Measurements from ENCODE around the gene ZNF398. TPM values are rescaled to one million over a fixed set of nuclear protein-coding genes. Genes with fewer than 3 reads are reported as not detected.

ZNF398 gene
- total and polyA plus RNA-seq, 2 of the 13 experiments (the other 11 are each of a cell fraction or from before 2014, with no cell fraction given), result 3.0 to 8.9 TPM

DNA sequence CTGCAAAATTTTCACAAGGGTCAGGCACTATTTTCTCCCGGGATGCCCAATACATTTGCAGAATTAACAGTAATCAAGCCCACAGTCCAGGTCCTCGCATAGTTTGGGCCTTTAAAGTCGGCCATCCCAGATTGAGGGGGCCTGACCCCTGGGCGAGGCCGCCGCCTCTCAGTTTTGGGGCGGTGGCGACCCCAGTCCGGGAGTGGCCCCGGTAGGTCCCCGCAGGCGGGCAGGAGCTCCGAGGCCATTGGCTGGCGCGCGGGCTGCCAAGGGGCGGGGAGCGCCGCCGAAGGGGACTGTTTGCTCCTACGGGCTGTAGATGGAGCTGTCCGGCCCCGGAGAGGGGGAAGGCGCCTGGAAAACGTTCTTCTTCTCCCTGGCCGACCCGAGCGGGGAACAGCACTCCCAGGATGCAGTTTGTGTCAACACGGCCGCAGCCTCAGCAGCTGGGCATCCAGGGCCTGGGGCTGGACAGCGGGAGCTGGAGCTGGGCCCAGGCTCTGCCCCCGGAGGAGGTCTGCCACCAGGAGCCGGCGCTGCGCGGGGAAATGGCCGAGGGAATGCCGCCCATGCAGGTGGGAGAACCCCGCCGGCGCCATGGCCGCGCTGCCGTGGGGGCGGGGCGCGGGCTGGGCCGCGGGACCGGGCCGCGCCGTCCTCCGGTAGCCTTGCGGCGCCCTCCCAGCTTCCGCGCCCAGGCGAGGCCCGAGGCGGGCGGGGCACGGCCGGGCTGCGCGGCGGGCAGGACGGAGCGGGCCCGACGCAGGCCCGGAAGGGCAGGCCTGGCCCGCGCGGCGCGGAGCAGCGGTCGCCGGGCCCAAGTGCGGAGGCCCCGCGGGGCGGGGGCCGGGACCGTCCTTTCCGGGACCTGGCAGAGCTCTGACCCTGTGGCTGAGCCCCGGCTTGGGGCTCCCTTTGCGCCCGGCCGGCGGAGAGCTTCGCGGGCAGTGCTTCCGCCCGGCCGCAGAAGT lies 48.2 kb downstream of the ZNF398 start, which contains the start of gene ZNF282 (continued):
- TF ChIP-seq, protein P1, sequence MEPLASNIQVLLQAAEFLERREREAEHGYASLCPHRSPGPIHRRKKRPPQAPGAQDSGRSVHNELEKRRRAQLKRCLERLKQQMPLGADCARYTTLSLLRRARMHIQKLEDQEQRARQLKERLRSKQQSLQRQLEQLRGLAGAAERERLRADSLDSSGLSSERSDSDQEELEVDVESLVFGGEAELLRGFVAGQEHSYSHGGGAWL (CRISPR knock-in tag; IDR thresholded peaks at IDR 0.05), result peak; percentile 46; the same call in 1 of the 2 replicates
- TF ChIP-seq ZNF101 (CRISPR knock-in tag; IDR thresholded peaks at IDR 0.05; ENCODE audit: borderline replicate concordance, low read depth), result no peak
- TF ChIP-seq KMT2A (CRISPR knock-in tag; IDR thresholded peaks at IDR 0.05), result peak; percentile 86
- TF ChIP-seq ZNF792 (CRISPR knock-in tag; IDR thresholded peaks at IDR 0.05), result 0 out of 2 replicates have a peak, but pooled peaks have one; percentile 80
- TF ChIP-seq ZNF383 (CRISPR knock-in tag; IDR thresholded peaks at IDR 0.05; ENCODE audit: borderline replicate concordance), result no peak
- TF ChIP-seq KLF6 (CRISPR knock-in tag; IDR thresholded peaks at IDR 0.05), result peak; percentile 88
- no peak for TF ChIP-seq MBD4 (IDR thresholded peaks at IDR 0.05; ENCODE audit: borderline replicate concordance, low read length)
- no peak for TF ChIP-seq ZNF839 (CRISPR knock-in tag; IDR thresholded peaks at IDR 0.05; ENCODE audit: borderline replicate concordance)
- TF ChIP-seq SRF (IDR thresholded peaks at IDR 0.05; ENCODE audit: low read depth, low read length), result no peak
- TF ChIP-seq, protein P2, sequence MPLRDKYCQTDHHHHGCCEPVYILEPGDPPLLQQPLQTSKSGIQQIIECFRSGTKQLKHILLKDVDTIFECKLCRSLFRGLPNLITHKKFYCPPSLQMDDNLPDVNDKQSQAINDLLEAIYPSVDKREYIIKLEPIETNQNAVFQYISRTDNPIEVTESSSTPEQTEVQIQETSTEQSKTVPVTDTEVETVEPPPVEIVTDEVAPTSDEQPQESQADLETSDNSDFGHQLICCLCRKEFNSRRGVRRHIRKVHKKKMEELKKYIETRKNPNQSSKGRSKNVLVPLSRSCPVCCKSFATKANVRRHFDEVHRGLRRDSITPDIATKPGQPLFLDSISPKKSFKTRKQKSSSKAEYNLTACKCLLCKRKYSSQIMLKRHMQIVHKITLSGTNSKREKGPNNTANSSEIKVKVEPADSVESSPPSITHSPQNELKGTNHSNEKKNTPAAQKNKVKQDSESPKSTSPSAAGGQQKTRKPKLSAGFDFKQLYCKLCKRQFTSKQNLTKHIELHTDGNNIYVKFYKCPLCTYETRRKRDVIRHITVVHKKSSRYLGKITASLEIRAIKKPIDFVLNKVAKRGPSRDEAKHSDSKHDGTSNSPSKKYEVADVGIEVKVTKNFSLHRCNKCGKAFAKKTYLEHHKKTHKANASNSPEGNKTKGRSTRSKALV (CRISPR knock-in tag; IDR thresholded peaks at IDR 0.05), result peak; percentile 78
- no peak for TF ChIP-seq SP140L (CRISPR knock-in tag; IDR thresholded peaks at IDR 0.05; ENCODE audit: borderline replicate concordance)
- TF ChIP-seq ZNF772 (CRISPR knock-in tag; IDR thresholded peaks at IDR 0.05), result peak; percentile 73; the same call in 1 of the 2 replicates
- TF ChIP-seq ELF4 (CRISPR knock-in tag; IDR thresholded peaks at IDR 0.05; ENCODE audit: borderline replicate concordance), result no peak
- no peak for TF ChIP-seq NFE2L1 (CRISPR knock-in tag; IDR thresholded peaks at IDR 0.05; ENCODE audit: borderline replicate concordance)
- TF ChIP-seq TP53 (CRISPR knock-in tag; conservative IDR thresholded peaks at IDR 0.05), result peak; percentile 62; the same call in 1 of the 2 replicates
- no peak for TF ChIP-seq SYNCRIP (IDR thresholded peaks at IDR 0.05; ENCODE audit: insufficient read depth, low read depth, low read length)
- TF ChIP-seq PHF5A (CRISPR knock-in tag; IDR thresholded peaks at IDR 0.05; ENCODE audit: low read depth, unreplicated experiment), result peak; percentile 76
- TF ChIP-seq CREB1 (IDR thresholded peaks at IDR 0.05), result no peak
- no peak for TF ChIP-seq CREB1 (CRISPR knock-in tag; IDR thresholded peaks at IDR 0.05)
- no peak for TF ChIP-seq ZFAT (CRISPR knock-in tag; conservative IDR thresholded peaks at IDR 0.05)
- TF ChIP-seq ZNF333 (CRISPR knock-in tag; IDR thresholded peaks at IDR 0.05; ENCODE audit: borderline replicate concordance), result peak; percentile 20; the same call in 1 of the 2 replicates
- TF ChIP-seq SIN3A (IDR thresholded peaks at IDR 0.05; ENCODE audit: borderline replicate concordance, low read depth, low read length), result peak; percentile 44; the same call in 1 of the 2 replicates
- TF ChIP-seq ZNF335 (CRISPR knock-in tag; IDR thresholded peaks at IDR 0.05), result peak; percentile 74
- peak; percentile 53; the same call in 1 of the 2 replicates for TF ChIP-seq ZC3H13 (CRISPR knock-in tag; IDR thresholded peaks at IDR 0.05)
- peak; percentile 18 for TF ChIP-seq CBX1 (IDR thresholded peaks at IDR 0.05; ENCODE audit: low read depth)
